ENCODE results near the gene MAT1A. TPM values are rescaled to one million over a fixed set of nuclear protein-coding genes. Genes with fewer than 3 reads are reported as not detected.

MAT1A gene
- polyA plus RNA-seq, 3 donors, result not detected

DNA sequence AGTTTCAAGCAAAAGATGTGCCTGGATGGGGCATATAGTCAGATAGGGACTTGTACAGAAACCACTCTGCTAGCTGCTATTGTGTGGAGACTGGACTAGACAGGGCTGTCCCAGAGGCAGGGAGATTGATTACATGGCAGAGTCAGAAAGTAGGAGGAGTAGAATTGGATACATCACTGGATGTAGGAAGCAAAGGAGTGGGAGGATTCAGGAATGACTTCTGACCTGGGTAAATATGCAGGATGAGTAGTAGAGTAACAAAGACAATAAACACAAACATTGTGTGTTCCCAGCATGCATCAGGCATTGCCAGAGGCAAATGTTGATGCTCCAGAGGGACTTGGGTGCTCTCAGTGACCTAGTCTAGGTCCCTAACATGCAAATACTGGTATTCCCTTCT, 30.9 kb upstream of the MAT1A start:
- no peaks in the 10 kb centered on the region for H3K4me1 ChIP-seq (ENCODE audit: control insufficient read depth in 1 of 2, insufficient read depth in 2 of 2, low read length in 2 of 2)
- no peaks in the 10 kb centered on the region for H3K36me3 ChIP-seq (replicated peaks in 1 of 2; ENCODE audit: control insufficient read depth in 1 of 2, insufficient read depth in 2 of 2, low read length in 2 of 2)
- H3K4me1 Mint-ChIP-seq, result peaks cover 9% of the 10 kb centered on the region
- H3K9ac ChIP-seq (ENCODE audit: insufficient read depth, low read length, poor library complexity, severe bottlenecking), result no peak overlapping the region
- intact Hi-C loops (cut with micrococcal nuclease), result no loop called here
- H4K20me1 ChIP-seq (ENCODE audit: insufficient read depth, low read length), result no peaks in the 10 kb centered on the region
- no peak overlapping the region for H3K4me2 ChIP-seq (replicated peaks; ENCODE audit: extremely low read depth, low read length, poor library complexity, severe bottlenecking)
- TF ChIP-seq, protein P1, sequence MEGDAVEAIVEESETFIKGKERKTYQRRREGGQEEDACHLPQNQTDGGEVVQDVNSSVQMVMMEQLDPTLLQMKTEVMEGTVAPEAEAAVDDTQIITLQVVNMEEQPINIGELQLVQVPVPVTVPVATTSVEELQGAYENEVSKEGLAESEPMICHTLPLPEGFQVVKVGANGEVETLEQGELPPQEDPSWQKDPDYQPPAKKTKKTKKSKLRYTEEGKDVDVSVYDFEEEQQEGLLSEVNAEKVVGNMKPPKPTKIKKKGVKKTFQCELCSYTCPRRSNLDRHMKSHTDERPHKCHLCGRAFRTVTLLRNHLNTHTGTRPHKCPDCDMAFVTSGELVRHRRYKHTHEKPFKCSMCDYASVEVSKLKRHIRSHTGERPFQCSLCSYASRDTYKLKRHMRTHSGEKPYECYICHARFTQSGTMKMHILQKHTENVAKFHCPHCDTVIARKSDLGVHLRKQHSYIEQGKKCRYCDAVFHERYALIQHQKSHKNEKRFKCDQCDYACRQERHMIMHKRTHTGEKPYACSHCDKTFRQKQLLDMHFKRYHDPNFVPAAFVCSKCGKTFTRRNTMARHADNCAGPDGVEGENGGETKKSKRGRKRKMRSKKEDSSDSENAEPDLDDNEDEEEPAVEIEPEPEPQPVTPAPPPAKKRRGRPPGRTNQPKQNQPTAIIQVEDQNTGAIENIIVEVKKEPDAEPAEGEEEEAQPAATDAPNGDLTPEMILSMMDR (IDR thresholded peaks at IDR 0.05), result no peak
- no peak overlapping the region for H3K27ac Mint-ChIP-seq
- H2AFZ ChIP-seq (ENCODE audit: insufficient read depth, low read depth, low read length, poor library complexity, severe bottlenecking), result no peak overlapping the region
- H3K36me3 Mint-ChIP-seq, result no peaks in the 10 kb centered on the region
- DNase-seq, result no peak
- no peaks in the 10 kb centered on the region for H3K9me3 ChIP-seq (replicated peaks in 1 of 2; ENCODE audit: control insufficient read depth in 1 of 2, insufficient read depth in 1 of 2, low read length in 2 of 2)
- peaks cover 0 to 2% (median 0%) of the 10 kb centered on the region in 7 donors for H3K9me3 Mint-ChIP-seq
- no peak overlapping the region for H3K4me3 ChIP-seq (replicated peaks in 1 of 3; ENCODE audit: low read depth in 2 of 3, low read length in 3 of 3)
- H3K27me3 Mint-ChIP-seq (ENCODE audit: low read depth in 3 of 3), result peaks cover 0 to 6% (median 4%) of the 10 kb centered on the region in 3 donors
- H3K79me2 ChIP-seq (ENCODE audit: insufficient read depth, low read length), result no peaks in the 10 kb centered on the region
- H3K4me3 Mint-ChIP-seq, result no peak overlapping the region
- no peaks in the 10 kb centered on the region for H3K27me3 ChIP-seq (ENCODE audit: control insufficient read depth in 2 of 2, insufficient read depth in 2 of 2, low read length in 2 of 2)
- H3K27ac ChIP-seq (ENCODE audit: low read depth in 1 of 2, low read length in 2 of 2), result no peak overlapping the region

DNA sequence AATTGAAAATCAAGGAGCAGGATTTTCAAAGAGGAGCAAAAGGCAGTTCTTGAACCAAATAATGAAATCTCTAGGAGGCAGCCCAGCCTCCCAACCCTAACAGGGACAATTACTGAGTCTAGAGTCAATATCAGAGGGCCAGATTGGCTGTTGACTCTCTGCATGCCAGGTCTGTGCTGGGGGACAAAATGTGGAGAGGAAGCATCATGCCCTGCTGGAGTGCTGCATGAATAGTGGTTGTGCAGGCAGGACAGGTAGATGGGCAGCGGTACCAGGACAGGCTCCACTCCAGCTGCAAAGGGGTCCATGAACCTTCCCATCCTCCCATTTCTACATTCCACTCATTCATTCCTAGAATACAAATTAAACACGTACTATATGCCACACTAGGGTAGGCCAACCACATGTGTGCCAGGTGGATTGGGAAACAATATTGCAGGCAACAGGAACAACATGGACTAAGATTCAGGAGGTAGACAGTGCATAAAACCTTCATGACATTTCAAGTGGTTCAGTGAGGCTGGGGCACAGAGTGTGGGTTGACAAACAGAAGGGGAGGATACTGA, 30.4 kb upstream of the MAT1A start:
- Histone ChIP-seq H4K20me1 (ENCODE audit: insufficient read depth, low read length) (no peaks in the 10 kb centered on the region), H3K27ac (ENCODE audit: low read depth in 1 of 2, low read length in 2 of 2) (no peak overlapping the region), H2AFZ (ENCODE audit: insufficient read depth, low read depth, low read length, poor library complexity, severe bottlenecking) (no peak overlapping the region), H3K9ac (ENCODE audit: insufficient read depth, low read length, poor library complexity, severe bottlenecking) (no peak overlapping the region), H3K9me3 (replicated peaks in 1 of 2; ENCODE audit: control insufficient read depth in 1 of 2, insufficient read depth in 1 of 2, low read length in 2 of 2) (no peaks in the 10 kb centered on the region), H3K27me3 (ENCODE audit: control insufficient read depth in 2 of 2, insufficient read depth in 2 of 2, low read length in 2 of 2) (no peaks in the 10 kb centered on the region), H3K36me3 (replicated peaks in 1 of 2; ENCODE audit: control insufficient read depth in 1 of 2, insufficient read depth in 2 of 2, low read length in 2 of 2) (no peaks in the 10 kb centered on the region), H3K79me2 (ENCODE audit: insufficient read depth, low read length) (no peaks in the 10 kb centered on the region), H3K4me3 (replicated peaks in 1 of 3; ENCODE audit: low read depth in 2 of 3, low read length in 3 of 3) (no peak overlapping the region), H3K4me2 (replicated peaks; ENCODE audit: extremely low read depth, low read length, poor library complexity, severe bottlenecking) (no peak overlapping the region), H3K4me1 (ENCODE audit: control insufficient read depth in 1 of 2, insufficient read depth in 2 of 2, low read length in 2 of 2) (no peaks in the 10 kb centered on the region)
- Mint-ChIP-seq H3K27ac (no peak overlapping the region), H3K36me3 (no peaks in the 10 kb centered on the region), H3K9me3 (peaks cover 0 to 2% (median 0%) of the 10 kb centered on the region in 7 donors), H3K4me3 (no peak overlapping the region), H3K27me3 (ENCODE audit: low read depth in 3 of 3) (peaks cover 0 to 6% (median 4%) of the 10 kb centered on the region in 3 donors), H3K4me1 (peaks cover 9% of the 10 kb centered on the region)
- no CpG with 5 or more reads among the region's 2 CpGs for WGBS (ENCODE audit: insufficient coverage)
- intact Hi-C loops (cut with micrococcal nuclease), result no loop called here
- TF ChIP-seq, protein P1 (IDR thresholded peaks at IDR 0.05), result no peak
- DNase-seq, result no peak

Measured in CD14-positive monocyte (primary cell).